ENCODE measurements around the gene CDON.
A peak's percentile ranks its signal among the peaks of the same experiment; 100 is the strongest.

GRCh38 chr11:126062679-126063506, at the start of gene CDON:
- TF ChIP-seq POLR2A (IDR thresholded peaks at IDR 0.05) (peak; percentile 41), CTCF (IDR thresholded peaks at IDR 0.05) (peak in 3 of 4 experiments; percentile 25 to 48 (median 47)), POLR2AphosphoS5 (IDR thresholded peaks at IDR 0.05) (peak; percentile 85)
